Erythroblast (primary cell): Measurements from ENCODE around the gene NLGN1.

Experiments used
- GATA1 ChIP-seq: IDR thresholded peaks from 2 replicates; pipeline ENCODE4 v1.6.1; 2011; ENCODE audit warnings: low read depth, mild to moderate bottlenecking, control low read depth, low read length, moderate library complexity
- POLR2A ChIP-seq: IDR thresholded peaks from 2 replicates; pipeline ENCODE4 v1.6.1; 2011; ENCODE audit warnings: mild to moderate bottlenecking, low read length

- no peak for TF ChIP-seq POLR2A
- TF ChIP-seq GATA1, result no peak
Observed at GRCh38 chr3:173584093-173584837, 186.7 kb downstream of the NLGN1 start.
